Ovary (tissue), 9 donors: ENCODE data around the gene CYREN. TPM values are rescaled to one million over a fixed set of nuclear protein-coding genes. Genes with fewer than 3 reads are reported as not detected.

Experiments
- DNase-seq, 5 donors: peaks; one replicate each; pipeline ENCODE4 v3.0.0-alpha.2; 2019 to 2020
- H3K27ac ChIP-seq, 2 donors: fragments of 200-600 bp; one replicate each; pipeline versions ENCODE4 v1.5.1 to v1.8.0; 2019 to 2022
- H3K27me3 ChIP-seq: fragments of 200-600 bp; one replicate; pipeline ENCODE4 v1.8.0; 2022
- H3K36me3 ChIP-seq: fragments of 200-600 bp; sonication (generic); one replicate; pipeline ENCODE4 v1.5.1; 2019
- H3K4me1 ChIP-seq: one replicate; pipeline ENCODE4 v1.8.1; 2013; ENCODE audit warnings: mild to moderate bottlenecking, moderate library complexity; ENCODE audit not compliant: insufficient read depth
- H3K4me3 ChIP-seq: fragments of 200-600 bp; sonication (generic); one replicate; pipeline ENCODE4 v1.5.1; 2017
- H3K9me3 ChIP-seq, 2 donors: fragments of 200-600 bp in 1 of 2; sonication (generic) in 1 of 2; one replicate each; pipeline versions ENCODE4 v1.5.1 to v1.8.1; 2013 to 2019; ENCODE audit warnings: mild to moderate bottlenecking in 1 of 2, moderate library complexity in 1 of 2
- CTCF ChIP-seq, 3 donors: fragments of 450-650 bp in 2 of 3; fragments of 200-600 bp in 1 of 3; IDR thresholded peaks; one replicate each; pipeline versions ENCODE4 v1.5.1 to v1.8.0; 2016 to 2022; ENCODE audit warnings: antibody characterized with exemption in 3 of 3, mild to moderate bottlenecking in 1 of 3
- EP300 ChIP-seq: sonication (generic); formaldehyde crosslinking; IDR thresholded peaks from one replicate; pipeline ENCODE4 v1.6.1; 2017; ENCODE audit warnings: antibody characterized with exemption
- POLR2A ChIP-seq: fragments of 450-650 bp; IDR thresholded peaks from one replicate; pipeline ENCODE4 v1.6.1; 2017; ENCODE audit warnings: antibody characterized with exemption, mild to moderate bottlenecking, moderate library complexity
- WGBS, 3 donors: extraction: QIAGEN DNeasy Blood & Tissue Kit in 1 of 3; methylation state at CpG; one replicate each; pipeline versions ENCODE4 v1.1.5 to v1.1.7; 2013 to 2017; 5-methylcytosine and 5-hydroxymethylcytosine counted together
- intact Hi-C, 4 donors: fragments of 100-400 bp; cut with DNase I; formaldehyde crosslinking; loops; one replicate each; pipeline versions ENCODE4 v1.11.0 to v1.15.1; 2022 to 2023
- polyA plus RNA-seq, 2 donors: library from polyadenylated mRNA; stranded (reverse); fragments of 200-250 nt in 1 of 2; fragments of 350-450 nt in 1 of 2; fragmentation: Illumina TruSeq in 1 of 2; extraction: RNeasy Lipid Tissue Mini Kit (QIAGEN cat#74804) in 1 of 2; gene quantifications; one replicate each; pipeline ENCODE4 v1.2.3, GENCODE V29; 2013 to 2014
- total RNA-seq, 7 donors: library from RNA; depleted of rRNA in 2 of 7; stranded (reverse); fragments of >200 nt in 2 of 7; fragmentation: NEBNext Ultra II Directional in 3 of 7; extraction: Animal tissue kit (Norgen Biotek cat#: 25700) in 3 of 7; gene quantifications; one replicate each; pipeline versions ENCODE4 v1.1.0 to v1.2.4, GENCODE V29; 2016 to 2023
- donor health status: DM: no; HTN: no; CAD: no; lungs with moderate emphysema.
- donor health status: DM: no; HTN: no; CAD: no.
- donor health status: Bipolar disorder and iron deficiency.
- donor health status: DM: yes; HTN: yes; CAD: no.
- donor health status: DM: no; HTN: no; CAD: no.
- donor health status: DM: yes; HTN: yes; CAD: no.

Gene CYREN
- total and polyA plus RNA-seq, 9 donors: 21.1 to 54.2 (median 35.6) TPM

- WGBS, 3 donors: 57 to 67% (median 63%) methylated on average over 11 of the region's 11 CpGs
- Histone ChIP-seq H3K27ac (peak overlapping the region; percentile 75 to 81), H3K27me3 (no peaks in the 10 kb centered on the region), H3K4me3 (peak overlapping the region; percentile 96), H3K36me3 (no peaks in the 10 kb centered on the region), H3K4me1 (no peaks in the 10 kb centered on the region), H3K9me3 (no peaks in the 10 kb centered on the region)
- intact Hi-C loops: loop anchor here (5.0 to 10.0 kb wide), 5 partner anchors 175 to 485 kb away; partner anchors contain the start of gene AGBL3 (in 1 of the 4)
- TF ChIP-seq CTCF (IDR thresholded peaks at IDR 0.05): no peak
- TF ChIP-seq EP300: no peak
- no peak for TF ChIP-seq POLR2A
- peak in 1 of 5 donors; percentile 39 for DNase-seq
Observed at GRCh38 chr7:135169141-135169963, 1.2 kb downstream of the CYREN start.

GRCh38 chr7:135168489-135169140, 1.9 kb downstream of the CYREN start:
- H3K4me1 ChIP-seq: no peaks in the 10 kb centered on the region
- WGBS, 3 donors: 84 to 93% (median 86%) methylated on average over 13 of the region's 13 CpGs
- no peaks in the 10 kb centered on the region for H3K36me3 ChIP-seq
- no peak overlapping the region for H3K4me3 ChIP-seq
- intact Hi-C loops: loop anchor here (5.0 to 10.0 kb wide), 5 partner anchors 174 to 484 kb away; partner anchors contain the start of gene AGBL3 (in 1 of the 4)
- TF ChIP-seq CTCF (IDR thresholded peaks at IDR 0.05): no peak
- no peak for TF ChIP-seq POLR2A
- no peak for TF ChIP-seq EP300
- no peaks in the 10 kb centered on the region for H3K27me3 ChIP-seq
- H3K9me3 ChIP-seq: no peaks in the 10 kb centered on the region
- peak overlapping the region in 1 of 2 donors; percentile 11 for H3K27ac ChIP-seq
- no peak for DNase-seq

GRCh38 chr7:135168001-135168400, 2.5 kb downstream of the CYREN start:
- no peaks in the 10 kb centered on the region for H3K27me3 ChIP-seq
- H3K4me3 ChIP-seq: no peak overlapping the region
- TF ChIP-seq POLR2A (no peak), CTCF (IDR thresholded peaks at IDR 0.05) (no peak), EP300 (no peak)
- no peaks in the 10 kb centered on the region for H3K4me1 ChIP-seq
- no peaks in the 10 kb centered on the region for H3K9me3 ChIP-seq
- no peak overlapping the region for H3K27ac ChIP-seq
- WGBS, 3 donors: 48 to 53% (median 50%) methylated on average over 9 of the region's 9 CpGs
- intact Hi-C loops: loop anchor here (5.0 to 10.0 kb wide), 5 partner anchors 173 to 483 kb away; partner anchors contain the start of gene AGBL3 (in 1 of the 4)
- DNase-seq: no peak
- no peaks in the 10 kb centered on the region for H3K36me3 ChIP-seq

GRCh38 chr7:135167365-135167917, 3.1 kb downstream of the CYREN start:
- TF ChIP-seq EP300 (no peak), POLR2A (no peak), CTCF (IDR thresholded peaks at IDR 0.05) (no peak)
- H3K4me3 ChIP-seq: no peak overlapping the region
- intact Hi-C loops: loop anchor here (5.0 to 10.0 kb wide), 5 partner anchors 173 to 483 kb away; partner anchors contain the start of gene AGBL3 (in 1 of the 4)
- 76 to 86% (median 80%) methylated on average over 12 of the region's 12 CpGs for WGBS, 3 donors
- no peaks in the 10 kb centered on the region for H3K9me3 ChIP-seq
- H3K27me3 ChIP-seq: no peaks in the 10 kb centered on the region
- DNase-seq: no peak
- H3K36me3 ChIP-seq: no peaks in the 10 kb centered on the region
- H3K27ac ChIP-seq: no peak overlapping the region
- no peaks in the 10 kb centered on the region for H3K4me1 ChIP-seq
